DOHH2 (cell line): Measurements from ENCODE around the gene JPH2.

ENCODE experiments used
- CTCF ChIP-seq: fragments of 200-600 bp; sonication (generic); IDR thresholded peaks from one replicate; pipeline ENCODE4 v1.5.1; 2014; ENCODE audit warnings: antibody characterized with exemption, mild to moderate bottlenecking, low read depth, low read length; ENCODE audit not compliant: poor library complexity, severe bottlenecking
- EZH2phosphoT487 ChIP-seq: fragments of 200-600 bp; sonication (generic); IDR thresholded peaks from 2 replicates; pipeline ENCODE4 v1.6.1; 2017; ENCODE audit warnings: borderline replicate concordance, mild to moderate bottlenecking, antibody characterized with exemption, low read length, moderate library complexity, mixed read lengths

- TF ChIP-seq CTCF (no peak), EZH2phosphoT487 (no peak)
Measured at GRCh38 chr20:44206132-44206531, 19.1 kb upstream of the JPH2 start.
